HG02852 (cell line): ENCODE results near the gene SEC14L5.
"Not testable (repeated sequence)": the region's sequence is repeated elsewhere in the genome, so short reads cannot be mapped to it uniquely, and the experiment has no call there.

Experiments used
- ATAC-seq: cut with Tn5 transposase; IDR thresholded peaks from one replicate; pipeline ENCODE4 v1.9.1; 2021; ENCODE audit warnings: mild to moderate bottlenecking, moderate library complexity; ENCODE audit not compliant: unreplicated experiment

Gene SEC14L5

GRCh38 chr16:4929619-4930018 is 28.5 kb upstream of the SEC14L5 start:
- not testable (repeated sequence) for ATAC-seq

GRCh38 chr16:4931381-4931780 is 26.7 kb upstream of the SEC14L5 start:
- ATAC-seq = no peak

GRCh38 chr16:4933433-4933832 is 24.7 kb upstream of the SEC14L5 start:
- no peak for ATAC-seq

DNA sequence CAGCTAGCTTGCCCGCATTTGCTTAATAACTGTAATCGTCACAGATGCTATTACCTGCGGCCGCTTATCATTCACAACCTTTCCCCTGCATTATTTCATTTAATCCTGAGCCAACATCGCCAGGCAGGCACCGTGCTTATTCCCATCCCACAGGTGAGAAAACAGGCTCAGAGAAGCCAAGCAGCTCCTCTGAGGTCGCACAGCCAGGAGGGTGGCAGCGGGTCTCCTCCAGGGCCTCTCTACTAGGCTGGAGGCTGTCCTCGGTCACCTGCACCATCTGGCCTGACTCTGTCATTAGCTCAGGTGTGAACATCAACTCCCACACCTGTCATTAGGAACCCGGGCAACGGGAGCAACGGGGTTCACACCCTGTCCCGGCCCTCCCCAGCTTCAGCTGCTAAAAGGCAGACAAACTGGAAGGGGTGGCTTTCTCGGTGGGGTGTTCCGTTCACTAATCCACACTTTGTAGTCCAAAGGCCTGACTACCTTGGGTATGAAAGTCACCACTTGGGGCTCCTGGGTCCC is 24.2 kb upstream of the SEC14L5 start:
- no peak for ATAC-seq

DNA sequence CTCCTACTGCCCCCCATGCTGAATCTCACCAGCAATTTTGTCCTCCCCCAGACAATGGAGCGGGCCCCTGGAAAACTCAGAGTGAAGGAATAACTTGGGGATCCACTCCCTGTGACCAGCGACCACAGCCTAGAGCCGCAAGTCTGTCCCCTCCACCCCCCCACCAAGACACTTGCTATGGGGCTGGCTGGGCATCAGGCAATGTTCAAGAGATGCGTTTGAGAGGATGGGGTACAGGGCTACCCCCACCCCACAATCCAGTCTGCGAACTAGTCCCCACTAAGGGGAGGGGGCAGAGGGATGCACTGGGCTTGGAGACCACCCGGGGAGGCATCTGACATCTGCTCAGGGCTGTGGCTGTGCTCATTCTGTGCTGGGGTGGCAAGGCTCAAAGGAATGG is 23.5 kb upstream of the SEC14L5 start:
- ATAC-seq = no peak

DNA sequence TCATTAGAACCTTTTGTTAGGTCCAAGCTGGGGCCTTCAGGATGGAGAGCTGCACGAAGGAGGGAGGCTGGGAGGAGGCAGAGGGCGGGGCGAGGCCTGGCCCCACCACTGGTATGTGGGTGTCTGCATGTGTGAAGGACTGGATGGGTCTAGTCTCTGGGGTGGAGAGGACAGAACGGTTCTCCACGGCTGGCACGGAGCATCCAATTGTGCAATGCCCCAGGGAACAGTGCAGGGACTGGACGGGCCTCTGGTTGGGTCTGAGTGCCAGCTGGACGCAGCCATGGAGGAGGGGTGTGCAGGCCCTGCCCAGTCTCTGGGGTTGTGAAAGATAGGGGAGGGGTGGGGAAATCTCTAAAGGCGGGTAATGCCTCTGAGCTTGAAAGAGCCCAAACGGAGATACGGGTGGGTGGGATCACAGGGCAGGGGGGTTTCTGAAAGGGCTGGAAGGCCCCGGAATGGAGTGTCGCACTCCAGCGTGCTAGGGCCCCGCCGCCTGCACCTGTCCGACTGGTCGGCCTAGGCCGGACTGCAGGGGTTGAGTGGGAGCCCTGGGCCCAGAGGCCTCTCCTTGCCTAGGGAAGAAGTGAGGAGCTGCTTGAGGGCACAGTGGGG is 22.8 kb upstream of the SEC14L5 start:
- no peak for ATAC-seq

- no peak for ATAC-seq
Measured at GRCh38 chr16:4936181-4936990, 21.7 kb upstream of the SEC14L5 start.

DNA sequence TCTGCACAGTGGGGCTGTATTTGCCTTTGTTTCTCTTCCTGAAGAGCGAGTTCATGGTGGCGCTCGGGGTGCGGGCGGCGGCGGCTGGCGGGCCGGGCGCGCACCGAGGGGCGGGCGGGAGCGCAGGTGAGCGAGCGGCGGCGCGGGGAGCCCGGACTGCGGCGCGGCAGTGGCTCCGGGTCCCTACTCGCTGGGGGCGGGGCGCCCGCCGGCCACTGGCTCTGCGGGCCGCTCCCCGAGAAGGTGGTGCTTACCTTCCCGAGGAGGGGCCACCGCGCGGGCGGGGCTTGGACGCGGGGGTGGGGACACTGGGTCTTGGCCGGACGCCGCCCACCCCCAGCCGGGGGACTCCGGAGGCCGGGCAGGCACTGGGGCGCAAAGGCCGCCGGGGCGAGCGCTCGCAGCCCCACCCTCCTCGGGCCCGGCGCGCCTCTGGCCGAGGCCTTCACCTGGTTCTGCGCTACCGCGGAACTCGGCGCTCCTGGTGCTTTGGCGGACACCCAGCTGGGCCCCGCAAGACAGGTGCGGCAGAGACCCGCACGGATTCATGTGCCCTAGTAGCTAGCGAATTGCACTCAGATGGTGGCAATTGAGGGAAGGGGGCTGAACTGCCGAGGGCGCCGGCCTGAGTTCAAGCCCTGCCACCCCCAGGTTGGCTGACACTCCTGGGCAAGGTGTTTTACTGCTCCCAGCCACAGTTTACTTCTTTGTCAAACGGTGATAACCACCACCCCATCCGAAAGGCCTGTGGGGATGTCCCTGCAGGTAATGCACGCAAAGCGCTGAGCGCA is 20.9 kb upstream of the SEC14L5 start, which contains the start of gene PPL:
PPL (minus strand) TSS at position 158 of the 791 bp plus-strand sequence; CDS start at position 55, 103 bp downstream.
- no peak for ATAC-seq

- no peak for ATAC-seq
Measured at GRCh38 chr16:4937782-4938682, 20.1 kb upstream of the SEC14L5 start.

GRCh38 chr16:4938683-4939030 is 19.5 kb upstream of the SEC14L5 start:
- ATAC-seq = no peak

DNA sequence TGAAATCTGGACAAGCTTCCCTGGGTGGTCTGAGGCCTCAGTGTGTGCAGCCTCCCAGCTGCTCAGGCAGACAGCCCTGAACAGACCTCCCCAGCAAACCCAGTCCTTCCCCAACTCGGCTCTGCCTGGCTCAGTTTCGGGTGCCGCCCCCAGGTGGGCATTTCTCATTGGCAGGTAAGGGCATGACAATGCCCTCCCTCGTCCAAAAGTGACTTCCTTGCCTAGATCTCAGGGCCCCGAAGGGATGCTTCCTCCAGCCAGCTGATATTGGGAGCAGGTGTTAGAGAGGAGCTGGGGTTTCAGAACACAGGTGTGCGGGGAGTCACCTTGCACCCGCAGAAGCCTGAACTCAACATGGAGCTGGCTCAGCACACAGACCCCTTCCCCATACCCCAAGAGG is 17.4 kb upstream of the SEC14L5 start:
- ATAC-seq = no peak

DNA sequence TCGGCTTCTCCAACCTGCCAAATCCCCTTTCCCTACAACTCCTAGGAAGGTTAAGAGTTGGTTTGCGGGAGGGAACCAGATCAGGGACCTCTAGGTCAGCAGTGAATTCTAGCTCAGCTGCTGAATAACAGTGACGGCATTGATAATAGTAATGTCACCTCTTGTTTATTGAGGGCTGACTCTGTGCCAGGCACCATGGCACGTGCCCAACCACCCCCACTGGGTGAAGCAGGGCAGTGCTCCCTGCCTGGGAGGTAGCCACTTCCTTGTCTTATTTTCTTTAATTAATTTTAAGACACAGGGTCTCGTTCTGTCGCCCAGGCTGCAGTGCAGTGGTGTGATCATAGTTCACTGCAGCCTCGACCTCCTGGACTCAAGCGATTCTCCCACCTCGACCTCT is 15.6 kb upstream of the SEC14L5 start:
- ATAC-seq = no peak

- no peak for ATAC-seq
Measured at GRCh38 chr16:4944333-4945281, 13.5 kb upstream of the SEC14L5 start.

DNA sequence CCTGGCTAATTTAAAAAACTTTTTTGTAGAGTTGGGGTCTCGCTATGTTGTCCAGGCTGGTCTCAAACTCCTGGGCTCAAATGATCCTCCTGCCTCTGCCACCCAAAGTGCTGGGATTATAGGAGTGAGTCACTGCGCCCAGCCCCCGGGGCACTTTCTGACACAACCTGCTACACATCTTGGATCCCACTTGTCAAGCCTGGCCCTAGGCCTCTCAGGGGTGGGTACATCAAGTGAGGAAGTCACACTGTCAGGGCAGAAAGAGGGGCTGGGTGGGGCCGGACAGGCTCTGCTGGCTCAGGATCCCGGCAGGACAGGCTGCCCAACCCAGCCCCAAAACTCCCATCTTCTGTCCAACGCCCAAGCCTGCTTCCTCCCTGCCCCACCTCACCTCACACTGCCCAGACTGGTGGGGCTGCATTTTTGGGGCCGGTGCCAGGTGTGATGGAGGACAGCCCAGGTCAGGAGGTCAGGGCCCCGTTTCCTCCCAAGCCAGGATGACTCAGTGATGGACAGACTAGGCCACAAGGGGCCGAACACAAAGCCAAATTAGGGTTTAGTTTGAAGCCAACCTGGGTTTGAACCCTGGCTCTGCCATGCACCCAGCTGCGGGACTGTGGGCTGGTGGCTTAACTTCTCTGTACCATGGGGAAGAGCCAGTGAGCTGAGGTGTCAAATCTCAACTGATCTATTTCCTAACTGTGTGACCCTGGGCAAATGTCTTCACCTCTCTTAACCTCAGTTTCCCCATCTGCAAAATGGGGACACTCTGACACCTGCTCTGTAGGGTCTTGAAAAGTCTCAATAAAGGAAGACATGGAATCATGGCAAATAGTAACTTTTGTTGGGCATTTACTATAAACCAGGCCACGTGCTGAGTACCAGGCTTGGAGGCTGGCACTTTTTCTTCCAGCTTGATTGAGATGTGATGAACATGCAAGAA is 12.3 kb upstream of the SEC14L5 start:
- no peak for ATAC-seq

GRCh38 chr16:4946917-4947316 is 11.2 kb upstream of the SEC14L5 start:
- no peak for ATAC-seq

DNA sequence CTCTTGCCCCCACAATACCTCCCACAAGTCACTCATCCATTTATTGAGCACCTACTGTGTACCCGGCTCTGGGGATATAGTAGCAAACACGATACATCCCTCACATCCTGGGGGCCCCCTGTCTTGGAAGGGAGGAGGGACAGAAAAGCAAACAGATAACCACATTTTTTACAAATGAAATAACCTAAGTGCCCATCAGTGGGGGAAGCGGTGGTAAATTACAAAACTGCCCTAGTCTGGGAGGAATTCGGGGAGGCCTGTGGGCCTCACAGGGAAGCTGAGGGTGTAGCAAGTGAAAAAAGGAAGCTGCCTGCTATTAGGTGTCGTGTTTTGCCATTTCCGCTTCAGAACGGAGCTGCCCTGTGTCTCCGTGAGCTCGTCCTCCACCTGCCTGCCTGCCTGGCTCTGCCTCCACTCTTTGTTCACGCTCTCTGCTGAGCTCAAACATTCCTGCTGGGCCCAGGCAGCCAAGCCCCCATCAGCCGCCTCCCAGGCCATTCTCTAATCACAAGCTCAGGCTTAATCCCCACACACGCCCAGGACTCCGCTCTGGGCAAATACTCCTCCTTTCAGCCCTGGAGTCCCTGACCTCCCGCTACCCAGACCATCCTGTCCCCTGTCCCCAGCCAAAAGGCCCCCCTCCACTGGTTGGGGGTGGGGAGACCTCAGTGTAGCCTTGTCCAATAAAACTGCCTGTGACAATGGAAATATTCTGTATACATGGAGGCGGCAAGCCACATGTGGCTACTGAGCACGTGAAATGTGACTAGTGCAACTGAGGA is 10.2 kb upstream of the SEC14L5 start:
- ATAC-seq = no peak
